ENCODE data around the gene SHC4. TPM values are rescaled to one million over a fixed set of nuclear protein-coding genes. Genes with fewer than 3 reads are reported as not detected.
"Not testable (repeated sequence)": the region's sequence is repeated elsewhere in the genome, so short reads cannot be mapped to it uniquely, and the experiment has no call there.

Gene SHC4
- total RNA-seq, 1 donor, result 0.10 TPM

GRCh38 chr15:48800245-48800644 lies 163.5 kb downstream of the SHC4 start:
- Histone ChIP-seq H3K9me3 (ENCODE audit: low read depth, low read length) (no peaks in the 10 kb centered on the region), H3K4me1 (ENCODE audit: insufficient read depth, low read length) (no peaks in the 10 kb centered on the region), H3K27me3 (ENCODE audit: insufficient read depth, low read length) (no peaks in the 10 kb centered on the region), H3K4me3 (ENCODE audit: low read length) (no peak overlapping the region)

GRCh38 chr15:48798319-48798718 lies 165.4 kb downstream of the SHC4 start:
- Histone ChIP-seq H3K4me3 (ENCODE audit: low read length) (no peak overlapping the region), H3K4me1 (ENCODE audit: insufficient read depth, low read length) (peaks cover 4% of the 10 kb centered on the region), H3K27me3 (ENCODE audit: insufficient read depth, low read length) (no peaks in the 10 kb centered on the region), H3K9me3 (ENCODE audit: low read depth, low read length) (no peaks in the 10 kb centered on the region)

GRCh38 chr15:48796930-48797329 lies 166.8 kb downstream of the SHC4 start:
- Histone ChIP-seq H3K9me3 (ENCODE audit: low read depth, low read length) (no peaks in the 10 kb centered on the region), H3K27me3 (ENCODE audit: insufficient read depth, low read length) (no peaks in the 10 kb centered on the region), H3K4me3 (ENCODE audit: low read length) (no peak overlapping the region), H3K4me1 (ENCODE audit: insufficient read depth, low read length) (peaks cover 4% of the 10 kb centered on the region)

- Histone ChIP-seq H3K4me1 (ENCODE audit: insufficient read depth, low read length) (peaks cover 4% of the 10 kb centered on the region), H3K27me3 (ENCODE audit: insufficient read depth, low read length) (no peaks in the 10 kb centered on the region), H3K9me3 (ENCODE audit: low read depth, low read length) (no peaks in the 10 kb centered on the region), H3K4me3 (ENCODE audit: low read length) (no peak overlapping the region)
Observed at GRCh38 chr15:48796521-48796920, 167.2 kb downstream of the SHC4 start.

- H3K4me1 ChIP-seq (ENCODE audit: insufficient read depth, low read length), result peaks cover 4% of the 10 kb centered on the region
- H3K9me3 ChIP-seq (ENCODE audit: low read depth, low read length), result no peaks in the 10 kb centered on the region
- no peak overlapping the region for H3K4me3 ChIP-seq (ENCODE audit: low read length)
- H3K27me3 ChIP-seq (ENCODE audit: insufficient read depth, low read length), result no peaks in the 10 kb centered on the region
Observed at GRCh38 chr15:48795901-48796300, 167.8 kb downstream of the SHC4 start.

GRCh38 chr15:48794697-48795134 lies 169.0 kb downstream of the SHC4 start:
- H3K9me3 ChIP-seq (ENCODE audit: low read depth, low read length), result no peaks in the 10 kb centered on the region
- H3K4me3 ChIP-seq (ENCODE audit: low read length), result no peak overlapping the region
- no peaks in the 10 kb centered on the region for H3K27me3 ChIP-seq (ENCODE audit: insufficient read depth, low read length)
- H3K4me1 ChIP-seq (ENCODE audit: insufficient read depth, low read length), result peaks cover 4% of the 10 kb centered on the region

GRCh38 chr15:48792408-48792807 lies 171.3 kb downstream of the SHC4 start:
- no peak overlapping the region for H3K4me3 ChIP-seq (ENCODE audit: low read length)
- no peaks in the 10 kb centered on the region for H3K27me3 ChIP-seq (ENCODE audit: insufficient read depth, low read length)
- no peaks in the 10 kb centered on the region for H3K9me3 ChIP-seq (ENCODE audit: low read depth, low read length)
- peaks cover 4% of the 10 kb centered on the region for H3K4me1 ChIP-seq (ENCODE audit: insufficient read depth, low read length)

GRCh38 chr15:48790466-48791115 lies 173.1 kb downstream of the SHC4 start:
- H3K4me3 ChIP-seq (ENCODE audit: low read length); H3K27me3 ChIP-seq (ENCODE audit: insufficient read depth, low read length); H3K9me3 ChIP-seq (ENCODE audit: low read depth, low read length); H3K4me1 ChIP-seq (ENCODE audit: insufficient read depth, low read length): not testable (repeated sequence)

GRCh38 chr15:48785712-48786111 lies 178.0 kb downstream of the SHC4 start:
- no peaks in the 10 kb centered on the region for H3K9me3 ChIP-seq (ENCODE audit: low read depth, low read length)
- H3K4me1 ChIP-seq (ENCODE audit: insufficient read depth, low read length), result no peaks in the 10 kb centered on the region
- no peak overlapping the region for H3K4me3 ChIP-seq (ENCODE audit: low read length)
- H3K27me3 ChIP-seq (ENCODE audit: insufficient read depth, low read length), result no peaks in the 10 kb centered on the region

GRCh38 chr15:48785195-48785594 lies 178.5 kb downstream of the SHC4 start:
- Histone ChIP-seq H3K9me3 (ENCODE audit: low read depth, low read length) (no peaks in the 10 kb centered on the region), H3K4me1 (ENCODE audit: insufficient read depth, low read length) (no peaks in the 10 kb centered on the region), H3K4me3 (ENCODE audit: low read length) (no peak overlapping the region), H3K27me3 (ENCODE audit: insufficient read depth, low read length) (no peaks in the 10 kb centered on the region)

GRCh38 chr15:48784756-48785155 lies 179.0 kb downstream of the SHC4 start:
- Histone ChIP-seq H3K9me3 (ENCODE audit: low read depth, low read length) (no peaks in the 10 kb centered on the region), H3K4me3 (ENCODE audit: low read length) (no peak overlapping the region), H3K27me3 (ENCODE audit: insufficient read depth, low read length) (no peaks in the 10 kb centered on the region), H3K4me1 (ENCODE audit: insufficient read depth, low read length) (no peaks in the 10 kb centered on the region)

GRCh38 chr15:48782911-48783310 lies 180.8 kb downstream of the SHC4 start:
- H3K9me3 ChIP-seq (ENCODE audit: low read depth, low read length), result no peaks in the 10 kb centered on the region
- H3K4me1 ChIP-seq (ENCODE audit: insufficient read depth, low read length), result no peaks in the 10 kb centered on the region
- H3K27me3 ChIP-seq (ENCODE audit: insufficient read depth, low read length), result no peaks in the 10 kb centered on the region
- no peak overlapping the region for H3K4me3 ChIP-seq (ENCODE audit: low read length)

- H3K4me1 ChIP-seq (ENCODE audit: insufficient read depth, low read length), result no peaks in the 10 kb centered on the region
- H3K9me3 ChIP-seq (ENCODE audit: low read depth, low read length), result no peaks in the 10 kb centered on the region
- no peak overlapping the region for H3K4me3 ChIP-seq (ENCODE audit: low read length)
- no peaks in the 10 kb centered on the region for H3K27me3 ChIP-seq (ENCODE audit: insufficient read depth, low read length)
Observed at GRCh38 chr15:48781481-48782081, 182.1 kb downstream of the SHC4 start.

GRCh38 chr15:48781017-48781416 lies 182.7 kb downstream of the SHC4 start:
- no peak overlapping the region for H3K4me3 ChIP-seq (ENCODE audit: low read length)
- H3K9me3 ChIP-seq (ENCODE audit: low read depth, low read length), result no peaks in the 10 kb centered on the region
- no peaks in the 10 kb centered on the region for H3K4me1 ChIP-seq (ENCODE audit: insufficient read depth, low read length)
- H3K27me3 ChIP-seq (ENCODE audit: insufficient read depth, low read length), result no peaks in the 10 kb centered on the region

GRCh38 chr15:48778331-48778730 lies 185.4 kb downstream of the SHC4 start:
- Histone ChIP-seq H3K4me3 (ENCODE audit: low read length) (no peak overlapping the region), H3K27me3 (ENCODE audit: insufficient read depth, low read length) (no peaks in the 10 kb centered on the region), H3K4me1 (ENCODE audit: insufficient read depth, low read length) (no peaks in the 10 kb centered on the region), H3K9me3 (ENCODE audit: low read depth, low read length) (no peaks in the 10 kb centered on the region)

Measured in mononuclear cell (primary cell).